Common myeloid progenitor, CD34-positive (primary cell): ENCODE data around the gene SCAPER.

Experiments
- CTCF ChIA-PET: fragments of 350-600 bp; sonication (Branson Sonifier 250); formaldehyde crosslinking; loops from one replicate; lab custom pipeline; 2021; ENCODE audit warnings: antibody characterized with exemption; lab: Charles Lee
- POLR2A ChIA-PET: fragments of 350-600 bp; sonication (Branson Sonifier 250); formaldehyde crosslinking; loops from one replicate; lab custom pipeline; 2021; ENCODE audit warnings: antibody characterized with exemption; lab: Charles Lee
- DNase-seq, 3 donors: peaks; one replicate each; pipeline versions ENCODE4 v3.0.0 to v3.0.0-alpha.2; 2013
- H3K27ac ChIP-seq, 2 experiments: 1 replicate in 1 of 2; 2 replicates in 1 of 2; pipeline ENCODE4 v1.7.0; 2013; ENCODE audit warnings: inconsistent platforms in 2 of 2, low read length in 2 of 2, mild to moderate bottlenecking in 2 of 2, low read depth in 1 of 2, moderate library complexity in 1 of 2; ENCODE audit not compliant: severe bottlenecking in 2 of 2, insufficient read depth in 1 of 2, poor library complexity in 1 of 2
- H3K27me3 ChIP-seq, 5 experiments: replicated peaks in 2 of 5; 1 replicate in 3 of 5; 2 replicates in 2 of 5; pipeline versions ENCODE4 v1.6.1 to v1.7.0; 2013; ENCODE audit warnings: low read length in 4 of 5, mild to moderate bottlenecking in 2 of 5, moderate library complexity in 2 of 5, inconsistent platforms in 1 of 5; ENCODE audit not compliant: insufficient read depth in 5 of 5, control insufficient read depth in 4 of 5
- H3K36me3 ChIP-seq, 4 experiments: 1 replicate in 2 of 4; 2 replicates in 2 of 4; pipeline versions ENCODE4 v1.6.1 to v1.7.0; 2013; ENCODE audit warnings: low read length in 3 of 4, control low read depth in 1 of 4, mild to moderate bottlenecking in 1 of 4; ENCODE audit not compliant: control insufficient read depth in 4 of 4, insufficient read depth in 4 of 4
- H3K4me1 ChIP-seq, 4 experiments: 1 replicate in 3 of 4; 2 replicates in 1 of 4; pipeline versions ENCODE4 v1.6.1 to v1.7.1; 2013; ENCODE audit warnings: low read length in 3 of 4, mild to moderate bottlenecking in 3 of 4, control low read depth in 1 of 4, inconsistent platforms in 1 of 4, moderate library complexity in 1 of 4; ENCODE audit not compliant: control insufficient read depth in 4 of 4, insufficient read depth in 4 of 4; ENCODE audit errors: control extremely low read depth in 1 of 4
- H3K4me3 ChIP-seq, 7 experiments: 1 replicate in 4 of 7; 2 replicates in 3 of 7; pipeline versions ENCODE4 v1.5.1 to v1.7.0; 2013; ENCODE audit warnings: mild to moderate bottlenecking in 7 of 7, low read length in 6 of 7, moderate library complexity in 6 of 7, inconsistent platforms in 2 of 7, low read depth in 2 of 7, control low read depth in 1 of 7; ENCODE audit not compliant: insufficient read depth in 4 of 7, control insufficient read depth in 1 of 7; ENCODE audit errors: extremely low read depth in 1 of 7
- H3K9me3 ChIP-seq, 5 experiments: 1 replicate in 4 of 5; 2 replicates in 1 of 5; pipeline versions ENCODE4 v1.6.1 to v1.7.1; 2013; ENCODE audit warnings: low read length in 4 of 5, mild to moderate bottlenecking in 2 of 5, inconsistent platforms in 1 of 5, low read depth in 1 of 5, moderate library complexity in 1 of 5; ENCODE audit not compliant: control insufficient read depth in 4 of 5, insufficient read depth in 2 of 5; ENCODE audit errors: control extremely low read depth in 1 of 5
- WGBS: methylation state at CpG from one replicate; pipeline ENCODE4 v1.1.5; 2013; ENCODE audit not compliant: insufficient coverage; 5-methylcytosine and 5-hydroxymethylcytosine counted together

SCAPER gene

DNA sequence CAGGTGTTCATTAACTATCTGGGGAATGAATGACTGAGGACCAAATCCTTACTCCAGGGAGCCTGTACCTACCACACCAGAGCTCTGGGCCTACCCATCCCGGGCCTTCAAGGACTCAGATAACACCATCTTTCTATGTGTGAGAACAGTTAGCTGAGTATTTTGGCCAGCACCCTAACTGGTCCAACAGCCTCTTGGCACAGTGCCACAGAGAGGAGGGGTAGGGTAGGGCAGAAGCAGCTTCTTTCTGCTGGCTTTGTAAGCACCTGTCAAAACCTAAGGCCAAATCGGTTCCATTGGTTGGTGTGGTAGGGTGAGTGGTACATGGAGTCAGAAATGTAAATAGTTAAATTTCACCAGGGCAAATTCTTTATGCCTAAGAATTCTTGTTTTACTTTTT lies 541.9 kb downstream of the SCAPER start:
- ChIA-PET CTCF (no interaction called here), POLR2A (no interaction called here)
- no peaks in the 10 kb centered on the region for H3K27me3 ChIP-seq
- H3K4me3 ChIP-seq: no peak overlapping the region
- no peaks in the 10 kb centered on the region for H3K4me1 ChIP-seq
- H3K36me3 ChIP-seq: no peaks in the 10 kb centered on the region
- DNase-seq: no peak
- peaks cover 0 to 2% (median 0%) of the 10 kb centered on the region in 5 experiments for H3K9me3 ChIP-seq
- no peak overlapping the region for H3K27ac ChIP-seq
- WGBS: no CpG with 5 or more reads among the region's 2 CpGs

DNA sequence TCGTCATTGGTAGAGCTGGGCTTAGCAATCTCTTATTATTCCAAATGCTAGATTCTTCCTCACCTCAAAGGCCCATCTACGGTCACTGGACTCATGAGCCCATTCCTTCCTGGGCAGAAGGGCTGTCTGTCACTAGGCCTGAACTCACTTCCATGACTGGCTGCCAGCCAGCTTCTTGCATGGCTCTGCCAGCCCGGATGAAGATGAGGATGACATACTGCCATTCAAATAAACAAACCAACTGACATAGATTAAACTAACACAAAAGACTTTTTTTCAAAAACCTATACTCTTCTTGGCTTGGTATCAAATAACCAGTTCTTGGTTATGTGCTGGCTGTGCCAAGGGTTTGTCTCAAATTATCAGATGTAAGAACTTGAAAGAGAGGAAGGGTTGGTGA lies 544.7 kb downstream of the SCAPER start:
- no peaks in the 10 kb centered on the region for H3K27me3 ChIP-seq
- H3K27ac ChIP-seq: no peak overlapping the region
- no peaks in the 10 kb centered on the region for H3K4me1 ChIP-seq
- 94% methylated on average over 2 of the region's 3 CpGs for WGBS
- peaks cover 0 to 4% (median 0%) of the 10 kb centered on the region in 5 experiments for H3K9me3 ChIP-seq
- CTCF ChIA-PET: no interaction called here
- no peak overlapping the region for H3K4me3 ChIP-seq
- H3K36me3 ChIP-seq: peaks cover 0 to 2% (median 0%) of the 10 kb centered on the region in 4 experiments
- DNase-seq: no peak
- POLR2A ChIA-PET: no interaction called here

DNA sequence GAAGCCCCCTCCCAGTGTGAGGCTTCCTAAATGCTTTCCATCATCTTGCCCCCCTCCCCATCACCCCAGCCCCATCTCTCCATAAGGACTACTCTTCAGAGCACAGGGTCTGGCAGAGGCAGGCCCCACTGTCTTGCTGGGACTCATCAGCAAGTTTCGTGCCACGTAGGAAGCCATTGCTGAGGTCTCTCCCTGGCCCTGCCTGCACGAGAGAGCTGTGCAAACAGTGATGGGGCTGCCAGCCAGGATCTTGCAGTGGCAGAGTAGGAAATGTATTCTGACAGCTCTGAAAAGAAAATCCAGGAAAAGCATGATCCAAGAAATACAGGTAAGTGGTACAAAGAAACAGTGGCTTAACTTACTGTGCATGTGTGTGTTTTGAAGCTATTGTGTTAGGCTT lies 546.0 kb downstream of the SCAPER start:
- no peak for DNase-seq

DNA sequence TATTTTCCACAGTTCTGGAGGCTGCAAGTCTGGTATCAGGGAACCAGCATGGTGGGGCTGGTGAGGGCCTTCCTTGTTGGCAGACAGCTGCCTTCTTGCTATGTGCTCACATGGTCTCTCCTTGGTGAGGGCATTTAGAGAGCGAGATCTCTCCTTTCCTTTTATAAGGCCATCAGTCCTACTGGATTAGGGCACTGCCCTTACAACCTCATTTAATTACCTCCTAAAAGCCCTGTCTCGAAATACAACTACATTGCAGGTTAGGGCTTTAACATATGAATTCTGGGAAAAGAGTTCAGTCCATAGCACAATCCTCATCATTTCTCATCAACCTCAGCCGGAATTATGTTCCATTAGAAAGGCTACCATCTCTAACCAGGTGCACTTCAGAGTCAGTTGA lies 546.7 kb downstream of the SCAPER start:
- Histone ChIP-seq H3K36me3 (peaks cover 0 to 2% (median 0%) of the 10 kb centered on the region in 4 experiments), H3K27me3 (peaks cover 0 to 2% (median 0%) of the 10 kb centered on the region in 5 experiments), H3K9me3 (peaks cover 0 to 4% (median 0%) of the 10 kb centered on the region in 5 experiments), H3K27ac (no peak overlapping the region), H3K4me1 (no peaks in the 10 kb centered on the region), H3K4me3 (no peak overlapping the region)
- CTCF ChIA-PET: no interaction called here
- POLR2A ChIA-PET: no interaction called here
- no peak for DNase-seq
- WGBS: 100% methylated on average over 1 of the region's 3 CpGs

More for the DNA sequence above, 546.0 kb downstream of the SCAPER start:
- no peak overlapping the region for H3K27ac ChIP-seq
- ChIA-PET CTCF (no interaction called here), POLR2A (no interaction called here)
- no peaks in the 10 kb centered on the region for H3K27me3 ChIP-seq
- H3K36me3 ChIP-seq: peaks cover 0 to 2% (median 0%) of the 10 kb centered on the region in 4 experiments
- WGBS: 95% methylated on average over 3 of the region's 3 CpGs
- no peaks in the 10 kb centered on the region for H3K4me1 ChIP-seq
- H3K9me3 ChIP-seq: peaks cover 0 to 4% (median 0%) of the 10 kb centered on the region in 5 experiments
- H3K4me3 ChIP-seq: no peak overlapping the region

DNA sequence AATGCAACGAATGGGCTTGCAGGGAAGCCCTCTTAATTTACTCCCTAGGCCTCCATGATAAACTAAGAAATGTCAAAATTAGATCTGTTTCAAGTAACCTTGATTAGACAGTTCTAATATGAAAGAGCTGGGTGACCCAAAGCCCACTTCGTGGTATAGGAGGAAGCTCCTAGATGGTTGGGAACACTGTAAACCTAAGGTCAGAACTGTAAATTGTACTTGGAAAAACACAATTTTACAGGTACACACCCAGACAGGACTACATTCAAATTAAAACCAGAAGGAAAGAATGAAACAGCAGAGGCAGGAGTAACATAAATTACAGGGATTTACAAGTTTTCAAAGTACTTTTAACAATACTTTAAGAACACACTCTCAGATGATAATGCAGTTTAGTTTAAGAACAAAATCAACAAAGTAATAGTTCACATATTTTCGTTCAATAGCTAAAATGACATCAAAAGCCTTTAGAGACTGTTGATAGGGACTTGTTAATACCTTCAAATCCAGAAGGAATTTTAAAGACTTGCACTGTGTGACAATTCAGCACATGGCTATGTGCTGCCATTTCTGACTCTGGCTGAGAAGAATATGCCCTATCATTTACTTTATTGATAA lies 550.2 kb downstream of the SCAPER start:
- DNase-seq: no peak
- CTCF ChIA-PET: interaction anchor here (1.2 kb wide), 1 partner anchor 9 kb away, joined by 8 read pairs; no protein-coding TSS in a partner anchor

DNA sequence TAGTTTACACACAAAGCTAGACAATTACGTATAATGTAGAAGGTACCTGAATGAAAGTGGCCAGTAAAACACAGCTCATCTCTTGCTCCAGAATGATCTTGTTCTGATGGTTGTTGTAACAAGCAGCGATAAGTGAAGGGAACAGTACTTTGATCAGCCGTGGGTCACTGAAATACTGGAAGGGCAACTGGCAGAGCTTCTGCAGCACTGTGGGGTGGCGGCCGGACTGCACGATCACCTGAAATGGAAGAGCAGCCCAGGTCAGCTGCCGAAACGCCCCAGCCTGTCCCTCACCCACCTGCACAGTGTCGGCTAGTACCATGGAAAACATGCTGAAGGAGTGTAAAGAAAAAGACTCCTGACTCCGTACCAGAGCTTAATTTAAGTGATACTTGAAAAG lies 551.2 kb downstream of the SCAPER start:
- Histone ChIP-seq H3K27me3 (peaks cover 2 to 14% (median 3%) of the 10 kb centered on the region in 5 experiments), H3K4me1 (no peaks in the 10 kb centered on the region), H3K36me3 (peaks cover 0 to 2% (median 0%) of the 10 kb centered on the region in 4 experiments), H3K27ac (no peak overlapping the region), H3K9me3 (peaks cover 0 to 4% (median 0%) of the 10 kb centered on the region in 5 experiments), H3K4me3 (no peak overlapping the region)
- 100% methylated on average over 4 of the region's 10 CpGs for WGBS
- no peak for DNase-seq
- CTCF ChIA-PET: no interaction called here
- POLR2A ChIA-PET: no interaction called here

More for the DNA sequence above, 550.2 kb downstream of the SCAPER start:
- WGBS: 75% methylated on average over 1 of the region's 3 CpGs
- peaks cover 0 to 8% (median 0%) of the 10 kb centered on the region in 5 experiments for H3K27me3 ChIP-seq
- H3K36me3 ChIP-seq: peaks cover 0 to 2% (median 0%) of the 10 kb centered on the region in 4 experiments
- H3K4me3 ChIP-seq: no peak overlapping the region
- no peaks in the 10 kb centered on the region for H3K4me1 ChIP-seq
- peaks cover 0 to 4% (median 0%) of the 10 kb centered on the region in 5 experiments for H3K9me3 ChIP-seq
- POLR2A ChIA-PET: no interaction called here
- H3K27ac ChIP-seq: no peak overlapping the region

DNA sequence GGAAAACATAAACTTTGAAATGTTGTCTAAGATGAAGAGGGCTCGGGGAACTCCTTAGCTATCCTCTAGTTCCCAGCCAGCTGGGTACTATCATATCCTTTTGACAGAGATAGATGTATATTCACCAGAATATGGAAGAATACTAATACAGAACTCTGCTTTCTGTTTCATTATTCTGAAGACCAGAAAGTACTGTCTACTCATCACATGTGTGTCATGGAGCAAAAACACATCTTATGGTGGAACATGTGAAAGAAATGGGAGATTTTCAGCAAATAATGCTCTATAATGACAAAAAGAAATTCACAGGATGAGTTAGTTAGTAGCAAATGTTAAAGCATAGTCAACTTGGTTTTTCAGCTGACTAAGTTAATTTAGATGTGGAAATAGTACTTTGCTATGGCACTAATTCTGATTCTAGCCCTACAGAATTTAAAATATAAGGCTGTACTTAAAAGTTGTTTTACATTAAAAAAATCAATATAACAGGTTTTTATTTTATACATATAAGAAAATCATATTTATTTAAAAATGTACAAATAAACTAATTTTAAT lies 552.0 kb downstream of the SCAPER start:
- WGBS: no CpG with 5 or more reads among the region's 1 CpG
- peaks cover 4 to 22% (median 7%) of the 10 kb centered on the region in 5 experiments for H3K27me3 ChIP-seq
- no peak overlapping the region for H3K4me3 ChIP-seq
- no peak for DNase-seq
- ChIA-PET CTCF (no interaction called here), POLR2A (interaction anchor here (0.6 kb wide), 1 partner anchor 293 kb away, joined by 3 read pairs; no protein-coding TSS in a partner anchor)
- peaks cover 0 to 4% (median 0%) of the 10 kb centered on the region in 4 experiments for H3K36me3 ChIP-seq
- H3K27ac ChIP-seq: no peak overlapping the region
- H3K4me1 ChIP-seq: no peaks in the 10 kb centered on the region
- H3K9me3 ChIP-seq: peaks cover 0 to 2% (median 0%) of the 10 kb centered on the region in 5 experiments
